NCI-H2107 (cell line): ENCODE results near the gene SIMC1.

Source experiments
- DNase-seq: peaks from one replicate; lab custom pipeline; 2025; lab: John Stamatoyannopoulos, UW

SIMC1 gene

GRCh38 chr5:176365351-176366231, 127.4 kb downstream of the SIMC1 start, which contains the start of gene ARL10:
Gene ARL10 (plus strand): TSS chr5:176365487. CDS start chr5:176365564, 77 bp downstream.
- DNase-seq = no peak

GRCh38 chr5:176366232-176366894, 128.1 kb downstream of the SIMC1 start:
- no peak for DNase-seq

GRCh38 chr5:176368726-176369125, 130.5 kb downstream of the SIMC1 start:
- no peak for DNase-seq

- DNase-seq = no peak
Observed at GRCh38 chr5:176369934-176370711, 131.9 kb downstream of the SIMC1 start.

- DNase-seq = no peak
Observed at GRCh38 chr5:176371621-176372539, 133.7 kb downstream of the SIMC1 start.

GRCh38 chr5:176373100-176373818, 135.0 kb downstream of the SIMC1 start:
- no peak for DNase-seq

GRCh38 chr5:176379881-176380280, 141.7 kb downstream of the SIMC1 start:
- DNase-seq = no peak

- DNase-seq = no peak
Observed at GRCh38 chr5:176381423-176381822, 143.2 kb downstream of the SIMC1 start.

GRCh38 chr5:176381979-176382378, 143.8 kb downstream of the SIMC1 start:
- no peak for DNase-seq

- no peak for DNase-seq
Observed at GRCh38 chr5:176382721-176383120, 144.5 kb downstream of the SIMC1 start.

GRCh38 chr5:176383248-176383905, 145.2 kb downstream of the SIMC1 start:
- no peak for DNase-seq

GRCh38 chr5:176383961-176384360, 145.7 kb downstream of the SIMC1 start:
- DNase-seq = no peak

- DNase-seq = no peak
Observed at GRCh38 chr5:176384366-176384930, 146.2 kb downstream of the SIMC1 start.

- no peak for DNase-seq
Observed at GRCh38 chr5:176384991-176385390, 146.8 kb downstream of the SIMC1 start.

GRCh38 chr5:176386491-176386890, 148.3 kb downstream of the SIMC1 start:
- DNase-seq = no peak

GRCh38 chr5:176387384-176387925, 149.2 kb downstream of the SIMC1 start:
- DNase-seq = no peak

GRCh38 chr5:176388003-176388443, 149.8 kb downstream of the SIMC1 start:
- DNase-seq = no peak

GRCh38 chr5:176388444-176389134, 150.4 kb downstream of the SIMC1 start, which contains the start of the genes HIGD2A and NOP16:
Gene HIGD2A (plus strand): TSS chr5:176388751. CDS start chr5:176388820, 69 bp downstream.
Gene NOP16 (minus strand): TSS chr5:176388598. CDS start chr5:176388539, 59 bp downstream.
- peak; percentile 91 for DNase-seq
